Heart left ventricle (tissue), 16 donors: ENCODE measurements around the gene NDUFB10. TPM values are rescaled to one million over a fixed set of nuclear protein-coding genes. Genes with fewer than 3 reads are reported as not detected.
A peak's percentile ranks its signal among the peaks of the same experiment; 100 is the strongest.

ENCODE experiments used
- ATAC-seq, 4 donors: fragments of 200-7000 bp; cut with Tn5 transposase; one replicate each; pipeline ENCODE4 v1.9.1; 2020 to 2022; ENCODE audit warnings: moderate library complexity in 4 of 4, mild to moderate bottlenecking in 3 of 4, moderate number of reproducible peaks in 1 of 4
- DNase-seq, 5 donors: peaks; one replicate each; pipeline ENCODE4 v3.0.0-alpha.2; 2020
- H3K27ac ChIP-seq, 12 donors: fragments of 200-600 bp; sonication (generic) in 4 of 12; one replicate each; pipeline versions ENCODE4 v1.5.0 to v1.8.0; 2016 to 2022; ENCODE audit warnings: mild to moderate bottlenecking in 2 of 12
- H3K27me3 ChIP-seq, 9 donors: fragments of 200-600 bp; sonication (generic) in 2 of 9; one replicate each; pipeline versions ENCODE4 v1.5.1 to v1.8.0; 2016 to 2022; ENCODE audit warnings: mild to moderate bottlenecking in 3 of 9
- H3K36me3 ChIP-seq, 9 donors: fragments of 200-600 bp; sonication (generic) in 2 of 9; one replicate each; pipeline versions ENCODE4 v1.5.0 to v1.8.0; 2018 to 2022; ENCODE audit warnings: mild to moderate bottlenecking in 2 of 9
- H3K4me1 ChIP-seq, 12 donors: fragments of 200-600 bp; sonication (generic) in 4 of 12; one replicate each; pipeline versions ENCODE4 v1.5.0 to v1.8.0; 2016 to 2022; ENCODE audit warnings: mild to moderate bottlenecking in 3 of 12
- H3K4me3 ChIP-seq, 12 donors: fragments of 200-600 bp; sonication (generic) in 4 of 12; one replicate each; pipeline versions ENCODE4 v1.5.0 to v1.8.0; 2017 to 2022; ENCODE audit warnings: mild to moderate bottlenecking in 9 of 12, moderate library complexity in 4 of 12
- H3K9me3 ChIP-seq, 12 donors: fragments of 200-600 bp; sonication (generic) in 4 of 12; one replicate each; pipeline versions ENCODE4 v1.5.0 to v1.8.0; 2016 to 2022; ENCODE audit warnings: mild to moderate bottlenecking in 1 of 12
- POLR2A ChIP-seq, 2 donors: fragments of 450-650 bp; IDR thresholded peaks; one replicate each; pipeline ENCODE4 v1.6.1; 2017; ENCODE audit warnings: antibody characterized with exemption in 2 of 2, mild to moderate bottlenecking in 2 of 2, moderate library complexity in 2 of 2
- WGBS, 4 donors: extraction: QIAGEN DNeasy Blood & Tissue Kit in 2 of 4; methylation state at CpG; one replicate each; pipeline versions ENCODE4 v1.1.5 to v1.1.7; 2013 to 2018; 5-methylcytosine and 5-hydroxymethylcytosine counted together
- intact Hi-C, 10 donors: fragments of 100-400 bp; cut with DNase I; formaldehyde crosslinking; loops; one replicate each; pipeline versions ENCODE4 v1.11.1 to v1.14.2; 2022
- polyA plus RNA-seq, 2 donors: library from polyadenylated mRNA; stranded (reverse); fragments of 200-250 nt; gene quantifications; one replicate each; pipeline ENCODE4 v1.2.3, GENCODE V29; 2013
- total RNA-seq, 9 donors: library from RNA; depleted of rRNA in 2 of 9; stranded (reverse); fragments of >200 nt in 2 of 9; fragmentation: NEBNext Ultra II Directional in 3 of 9; extraction: Animal tissue kit (Norgen Biotek cat#: 25700) in 3 of 9; gene quantifications; one replicate each; pipeline versions ENCODE4 v1.1.0 to v1.2.4, GENCODE V29; 2016 to 2023
- TF ChIP-seq, protein P1 (sequence below), 12 donors: fragments of 200-600 bp; sonication (generic) in 4 of 12; IDR thresholded peaks; one replicate each; pipeline versions ENCODE4 v1.5.0 to v1.8.0; 2018 to 2022; ENCODE audit warnings: antibody characterized with exemption in 12 of 12, mild to moderate bottlenecking in 5 of 12
- donor health status: ischemic (EF 13 %, LVEDD 7.1; RV severe dilation, severe dysfunction).
- donor health status: healthy with polysubstance abuse.
- donor health status: DM: no; HTN: yes; CAD: no.
- donor health status: DM: no; HTN: no; CAD: no.
- donor health status: ischemic (EF 25% LVEDD 6.9; RV normal size, moderate dysfunction).
- donor health status: ischemic (EF 25% LVEDD 5.7; RV mildly dilated, moderate dysfunction).
- donor health status: healthy.
- donor health status: DM: yes; HTN: yes; CAD: no.
- donor health status: ischemic (EF 35%, LVEDD 5.7; RV mildly dilated, moderate dysfunction).
- donor health status: nonischemic (EF 11% LVEDD 7.7; RV severe dilation, severe dysfunction).
- donor health status: DM: yes; HTN: yes; CAD: no.
- donor health status: PGD.
- donor health status: ischemic (EF 29% LVEDD 5.4; RV normal size, mild dysfunction).
- donor health status: nonischemic (EF 23%, LVEDD 6.1; RV moderate dilation, normal function).

NDUFB10 gene
- total and polyA plus RNA-seq, 11 donors: 316 to 1,618 (median 548) TPM

DNA sequence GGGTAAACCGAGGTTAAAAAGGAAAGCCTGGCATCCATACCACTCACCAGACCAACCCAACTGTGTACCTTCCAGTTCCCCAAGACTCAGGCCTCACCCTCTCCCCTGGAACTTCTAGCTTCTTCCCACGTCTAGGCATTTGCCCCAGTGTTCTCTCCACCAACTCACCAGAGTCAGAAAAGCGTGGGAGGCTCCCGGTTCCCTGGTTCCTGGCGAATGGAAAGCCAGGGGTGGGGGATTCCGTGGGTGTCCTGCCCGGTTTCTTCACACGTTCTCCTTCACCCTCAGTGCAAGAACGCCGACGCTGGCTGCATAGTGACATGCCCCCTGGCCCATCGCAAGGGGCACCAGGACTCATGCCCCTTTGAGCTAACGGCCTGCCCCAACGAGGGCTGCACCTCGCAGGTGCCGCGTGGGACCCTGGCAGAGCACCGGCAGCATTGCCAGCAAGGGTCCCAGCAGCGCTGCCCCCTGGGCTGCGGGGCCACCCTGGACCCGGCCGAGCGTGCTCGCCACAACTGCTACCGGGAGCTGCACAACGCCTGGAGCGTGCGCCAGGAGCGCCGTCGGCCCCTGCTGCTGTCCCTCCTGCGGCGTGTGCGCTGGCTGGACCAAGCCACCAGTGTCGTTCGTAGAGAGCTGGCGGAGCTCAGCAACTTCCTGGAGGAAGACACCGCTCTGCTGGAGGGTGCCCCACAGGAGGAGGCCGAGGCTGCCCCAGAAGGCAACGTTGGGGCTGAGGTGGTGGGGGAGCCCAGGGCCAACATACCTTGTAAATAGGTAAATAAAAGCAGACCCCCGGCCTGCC is 9.0 kb downstream of the NDUFB10 start:
- no peak overlapping the region for H3K4me3 ChIP-seq
- ATAC-seq (no peak), DNase-seq (no peak)
- intact Hi-C loops: no loop called here
- H3K27me3 ChIP-seq: no peaks in the 10 kb centered on the region
- H3K36me3 ChIP-seq: peaks cover 0 to 8% (median 5%) of the 10 kb centered on the region in 9 donors
- WGBS, 4 donors: 88 to 91% (median 89%) methylated on average over 34 to 41 of the region's 41 CpGs
- no peak overlapping the region for H3K27ac ChIP-seq
- no peak for TF ChIP-seq POLR2A (IDR thresholded peaks at IDR 0.05)
- TF ChIP-seq, protein P1, sequence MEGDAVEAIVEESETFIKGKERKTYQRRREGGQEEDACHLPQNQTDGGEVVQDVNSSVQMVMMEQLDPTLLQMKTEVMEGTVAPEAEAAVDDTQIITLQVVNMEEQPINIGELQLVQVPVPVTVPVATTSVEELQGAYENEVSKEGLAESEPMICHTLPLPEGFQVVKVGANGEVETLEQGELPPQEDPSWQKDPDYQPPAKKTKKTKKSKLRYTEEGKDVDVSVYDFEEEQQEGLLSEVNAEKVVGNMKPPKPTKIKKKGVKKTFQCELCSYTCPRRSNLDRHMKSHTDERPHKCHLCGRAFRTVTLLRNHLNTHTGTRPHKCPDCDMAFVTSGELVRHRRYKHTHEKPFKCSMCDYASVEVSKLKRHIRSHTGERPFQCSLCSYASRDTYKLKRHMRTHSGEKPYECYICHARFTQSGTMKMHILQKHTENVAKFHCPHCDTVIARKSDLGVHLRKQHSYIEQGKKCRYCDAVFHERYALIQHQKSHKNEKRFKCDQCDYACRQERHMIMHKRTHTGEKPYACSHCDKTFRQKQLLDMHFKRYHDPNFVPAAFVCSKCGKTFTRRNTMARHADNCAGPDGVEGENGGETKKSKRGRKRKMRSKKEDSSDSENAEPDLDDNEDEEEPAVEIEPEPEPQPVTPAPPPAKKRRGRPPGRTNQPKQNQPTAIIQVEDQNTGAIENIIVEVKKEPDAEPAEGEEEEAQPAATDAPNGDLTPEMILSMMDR (IDR thresholded peaks at IDR 0.05): no peak
- H3K4me1 ChIP-seq: peaks cover 0 to 42% (median 32%) of the 10 kb centered on the region in 12 donors
- no peaks in the 10 kb centered on the region for H3K9me3 ChIP-seq

DNA sequence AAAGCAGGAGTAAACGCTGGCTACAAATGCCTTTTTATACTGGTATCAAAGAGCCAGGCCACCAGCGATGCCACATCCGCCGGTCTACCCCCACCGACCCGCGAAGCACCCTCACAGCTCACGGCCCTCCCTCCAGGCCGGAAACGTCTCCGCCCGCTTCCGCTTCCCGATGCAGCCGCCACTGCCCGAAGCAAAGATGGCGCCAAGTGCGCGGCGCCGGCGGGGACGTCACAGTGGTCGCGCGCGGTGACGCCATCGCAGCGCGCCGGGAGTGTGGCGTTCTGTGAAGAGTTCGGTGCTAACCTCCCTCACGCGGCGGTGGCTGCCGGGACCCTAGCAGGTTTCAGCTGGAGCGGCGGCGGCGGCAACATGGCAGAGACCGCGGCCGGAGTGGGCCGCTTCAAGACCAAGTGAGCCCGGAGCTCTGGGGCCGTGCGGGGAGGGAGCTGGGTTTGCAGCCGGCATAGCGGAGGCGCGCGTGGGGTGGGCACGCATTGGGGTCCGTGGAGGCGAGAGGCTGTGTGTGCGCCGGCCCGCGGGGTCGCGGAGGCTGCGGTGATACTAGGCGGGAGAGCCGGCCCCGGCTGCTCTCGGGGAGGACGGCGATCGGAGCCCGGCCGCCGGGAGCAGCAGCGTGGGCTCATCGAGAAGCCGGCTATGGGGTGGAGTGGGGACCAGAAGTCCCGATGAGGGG is 12.6 kb downstream of the NDUFB10 start, which contains the start of gene TBL3:
Gene TBL3, plus strand, starts transcription at position 258 of the 694 bp plus-strand sequence. Its CDS starts 112 bp downstream, at position 370.
- Histone ChIP-seq H3K27me3 (peaks cover 0 to 31% (median 0%) of the 10 kb centered on the region in 9 donors), H3K9me3 (no peaks in the 10 kb centered on the region), H3K4me1 (peaks cover 0 to 29% (median 20%) of the 10 kb centered on the region in 12 donors), H3K27ac (peak within 1 kb of the TSS; percentile 67 to 95 (median 92)), H3K4me3 (peak within 1 kb of the TSS; percentile 76 to 100 (median 96)), H3K36me3 (peaks cover 0 to 30% (median 27%) of the 10 kb centered on the region in 9 donors)
- WGBS, 4 donors: 0 to 1% (median 1%) methylated on average over 42 to 78 of the region's 78 CpGs
- intact Hi-C loops: no loop called here
- DNase-seq (peak; percentile 94 to 97 (median 95)), ATAC-seq (peak; percentile 91 to 98 (median 94))
- TF ChIP-seq, protein P1 (IDR thresholded peaks at IDR 0.05): no peak
- peak; percentile 54 to 90 for TF ChIP-seq POLR2A (IDR thresholded peaks at IDR 0.05)

GRCh38 chr16:1972490-1972877 is 13.1 kb downstream of the NDUFB10 start:
- H3K36me3 ChIP-seq: peaks cover 0 to 36% (median 32%) of the 10 kb centered on the region in 9 donors
- ATAC-seq: no peak
- H3K9me3 ChIP-seq: no peaks in the 10 kb centered on the region
- TF ChIP-seq POLR2A (IDR thresholded peaks at IDR 0.05): no peak
- TF ChIP-seq, protein P1 (IDR thresholded peaks at IDR 0.05): no peak
- 2 to 4% (median 3%) methylated on average over 18 to 22 of the region's 22 CpGs for WGBS, 4 donors
- intact Hi-C loops: no loop called here
- peaks cover 0 to 29% (median 20%) of the 10 kb centered on the region in 12 donors for H3K4me1 ChIP-seq
- H3K27ac ChIP-seq: peak overlapping the region in 7 of 12 donors; percentile 89 to 95 (median 93)
- DNase-seq: peak in 1 of 5 donors; percentile 12
- peak overlapping the region; percentile 76 to 100 (median 96) for H3K4me3 ChIP-seq
- H3K27me3 ChIP-seq: peaks cover 0 to 35% (median 0%) of the 10 kb centered on the region in 9 donors
